Activated naive CD4-positive, alpha-beta T cell treated with anti-CD3 and anti-CD28 coated beads for 36 hours (primary cell): ENCODE results near the gene PCSK5. TPM values are rescaled to one million over a fixed set of nuclear protein-coding genes. Genes with fewer than 3 reads are reported as not detected.
"Not testable (repeated sequence)": the region's sequence is repeated elsewhere in the genome, so short reads cannot be mapped to it uniquely, and the experiment has no call there.

Experiments
- CTCF ChIA-PET: fragments of 350-600 bp; sonication (Branson Sonifier 250); formaldehyde crosslinking; loops from one replicate; lab custom pipeline; 2021; ENCODE audit warnings: antibody characterized with exemption; lab: Charles Lee
- DNase-seq: peaks from one replicate; pipeline ENCODE4 v3.0.0-alpha.2; 2020
- H3K27ac Mint-ChIP-seq: one replicate; pipeline ENCODE4 v1.8.0; 2021; ENCODE audit warnings: mild to moderate bottlenecking, mixed read lengths
- H3K27me3 Mint-ChIP-seq: one replicate; pipeline ENCODE4 v1.8.0; 2021; ENCODE audit warnings: low read depth, mixed read lengths
- H3K36me3 Mint-ChIP-seq: one replicate; pipeline ENCODE4 v1.8.0; 2021; ENCODE audit warnings: low read depth, mixed read lengths
- H3K4me1 Mint-ChIP-seq: one replicate; pipeline ENCODE4 v1.8.0; 2021; ENCODE audit warnings: low read depth, mixed read lengths
- H3K4me3 Mint-ChIP-seq: one replicate; pipeline ENCODE4 v1.8.0; 2021; ENCODE audit warnings: mild to moderate bottlenecking, moderate library complexity, mixed read lengths
- H3K9me3 Mint-ChIP-seq: one replicate; pipeline ENCODE4 v1.8.0; 2021; ENCODE audit warnings: mixed read lengths
- intact Hi-C: fragments of 100-400 bp; cut with micrococcal nuclease; formaldehyde crosslinking; loops from one replicate; pipeline ENCODE4 v1.15.1; 2023
- total RNA-seq, 2 experiments: library from RNA; stranded (reverse); gene quantifications; one replicate each; pipeline ENCODE4 v1.2.3, GENCODE V29; 2021

The PCSK5 gene
- total RNA-seq, 2 experiments from 2014 or later: 5.7 to 6.0 TPM

- Mint-ChIP-seq H3K36me3 (peaks cover 9% of the 10 kb centered on the region), H3K27ac (no peak overlapping the region), H3K4me1 (peaks cover 19% of the 10 kb centered on the region), H3K9me3 (no peaks in the 10 kb centered on the region), H3K4me3 (no peak overlapping the region), H3K27me3 (no peaks in the 10 kb centered on the region)
- CTCF ChIA-PET: interaction anchor here (0.6 kb wide), 1 partner anchor 98 kb away, joined by 3 read pairs; no protein-coding TSS in a partner anchor
- intact Hi-C loops: no loop called here
- no peak for DNase-seq
Observed at GRCh38 chr9:76038431-76038830, 148.0 kb downstream of the PCSK5 start.

- H3K36me3 Mint-ChIP-seq: no peaks in the 10 kb centered on the region
- H3K27me3 Mint-ChIP-seq: no peaks in the 10 kb centered on the region
- no peak overlapping the region for H3K27ac Mint-ChIP-seq
- no peak overlapping the region for H3K4me3 Mint-ChIP-seq
- DNase-seq: no peak
- peaks cover 4% of the 10 kb centered on the region for H3K4me1 Mint-ChIP-seq
- no peaks in the 10 kb centered on the region for H3K9me3 Mint-ChIP-seq
- intact Hi-C loops: no loop called here
- CTCF ChIA-PET: no interaction called here
Observed at GRCh38 chr9:76044266-76044819, 153.9 kb downstream of the PCSK5 start.

GRCh38 chr9:76045221-76045620 is 154.7 kb downstream of the PCSK5 start:
- Mint-ChIP-seq H3K9me3 (no peaks in the 10 kb centered on the region), H3K27me3 (no peaks in the 10 kb centered on the region), H3K4me3 (no peak overlapping the region), H3K36me3 (no peaks in the 10 kb centered on the region), H3K27ac (no peak overlapping the region), H3K4me1 (peaks cover 4% of the 10 kb centered on the region)
- intact Hi-C loops: no loop called here
- CTCF ChIA-PET: interaction anchor here (0.5 kb wide), 1 partner anchor 1604 kb away, joined by 3 read pairs; no protein-coding TSS in a partner anchor
- no peak for DNase-seq

DNA sequence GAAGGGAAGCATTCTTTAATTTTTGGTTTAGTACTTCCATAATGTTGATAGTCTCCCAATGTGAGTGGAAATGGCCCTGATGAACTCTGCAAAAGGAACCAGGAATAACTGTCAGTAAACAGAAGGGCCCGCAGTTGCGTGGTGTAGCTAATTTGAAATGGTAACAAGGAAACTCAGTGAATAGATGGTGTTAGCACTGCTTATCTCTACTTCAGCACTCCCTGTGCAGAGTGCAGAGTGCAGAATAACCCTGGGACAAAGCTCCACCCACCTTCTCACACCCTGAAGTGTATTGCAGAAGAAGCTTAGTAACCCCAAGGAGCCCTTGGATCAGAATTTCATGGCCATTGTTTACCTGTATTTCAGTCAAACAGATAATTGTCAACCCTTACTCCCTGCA is 158.9 kb downstream of the PCSK5 start:
- Mint-ChIP-seq H3K9me3 (peaks cover 12% of the 10 kb centered on the region), H3K4me1 (peaks cover 1% of the 10 kb centered on the region), H3K27ac (no peak overlapping the region), H3K4me3 (no peak overlapping the region), H3K27me3 (no peaks in the 10 kb centered on the region), H3K36me3 (peaks cover 22% of the 10 kb centered on the region)
- no peak for DNase-seq
- CTCF ChIA-PET: no interaction called here
- intact Hi-C loops: no loop called here

- CTCF ChIA-PET: no interaction called here
Observed at GRCh38 chr9:76067696-76068095, 177.2 kb downstream of the PCSK5 start.

DNA sequence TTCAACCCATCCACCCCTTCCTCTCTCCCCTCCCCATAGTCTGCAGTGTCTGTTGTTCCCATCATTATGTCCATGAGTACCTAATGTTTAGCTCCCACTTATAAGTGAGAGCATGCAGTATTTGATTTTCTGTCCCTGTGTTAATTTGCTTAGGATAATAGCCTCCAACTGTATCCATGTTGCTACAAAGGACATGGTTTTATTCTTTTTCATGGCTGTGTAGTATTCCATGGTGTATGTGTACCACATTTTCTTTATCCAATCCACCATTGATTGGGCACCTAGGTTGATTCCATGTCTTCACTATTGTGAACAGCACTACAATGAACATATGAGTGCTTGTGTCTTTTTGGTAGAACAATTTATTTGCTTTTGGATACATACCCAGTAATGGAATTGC is 187.1 kb downstream of the PCSK5 start:
- Mint-ChIP-seq H3K4me1 (peaks cover 5% of the 10 kb centered on the region), H3K4me3 (no peak overlapping the region), H3K9me3 (peaks cover 10% of the 10 kb centered on the region), H3K27ac (no peak overlapping the region), H3K36me3 (peaks cover 43% of the 10 kb centered on the region), H3K27me3 (no peaks in the 10 kb centered on the region)
- intact Hi-C loops: no loop called here
- CTCF ChIA-PET: interaction anchor here (1.3 kb wide), 1 partner anchor 8 kb away, joined by 4 read pairs; no protein-coding TSS in a partner anchor
- no peak for DNase-seq

More at GRCh38 chr9:76067696-76068095, 177.2 kb downstream of the PCSK5 start:
- no peak overlapping the region for H3K27ac Mint-ChIP-seq
- no peaks in the 10 kb centered on the region for H3K9me3 Mint-ChIP-seq
- intact Hi-C loops: no loop called here
- H3K27me3 Mint-ChIP-seq: no peaks in the 10 kb centered on the region
- H3K4me1 Mint-ChIP-seq: no peaks in the 10 kb centered on the region
- H3K36me3 Mint-ChIP-seq: peaks cover 18% of the 10 kb centered on the region
- H3K4me3 Mint-ChIP-seq: no peak overlapping the region
- no peak for DNase-seq

GRCh38 chr9:76081281-76081680 is 190.8 kb downstream of the PCSK5 start:
- peaks cover 41% of the 10 kb centered on the region for H3K36me3 Mint-ChIP-seq
- H3K4me3 Mint-ChIP-seq, DNase-seq, H3K4me1 Mint-ChIP-seq, intact Hi-C loops, H3K27me3 Mint-ChIP-seq, H3K27ac Mint-ChIP-seq: not testable (repeated sequence)
- H3K9me3 Mint-ChIP-seq: peaks cover 10% of the 10 kb centered on the region
- CTCF ChIA-PET: interaction anchor here (0.6 kb wide), 1 partner anchor 216 kb away, joined by 4 read pairs; no protein-coding TSS in a partner anchor

DNA sequence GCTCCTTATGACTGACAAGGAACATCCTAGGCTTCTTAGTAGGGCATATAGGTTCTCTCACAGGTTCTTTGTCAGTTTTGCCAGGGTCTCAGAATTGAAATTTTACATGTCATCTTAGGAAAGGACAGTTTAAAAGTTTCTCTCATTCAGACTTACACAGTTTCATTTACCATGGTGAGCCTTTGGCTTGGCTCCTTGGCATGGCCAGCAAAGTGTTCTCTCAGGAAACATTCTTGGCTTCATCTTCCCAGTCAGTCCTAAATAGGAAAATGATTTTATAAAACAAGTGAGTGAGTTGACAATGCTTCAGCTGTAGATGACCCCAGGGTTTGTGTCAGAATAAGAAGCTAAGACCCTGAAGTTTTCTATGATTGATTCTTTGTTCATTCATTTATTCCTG is 191.6 kb downstream of the PCSK5 start:
- CTCF ChIA-PET: interaction anchor here (0.7 kb wide), 1 partner anchor 97 kb away, joined by 3 read pairs; no protein-coding TSS in a partner anchor

DNA sequence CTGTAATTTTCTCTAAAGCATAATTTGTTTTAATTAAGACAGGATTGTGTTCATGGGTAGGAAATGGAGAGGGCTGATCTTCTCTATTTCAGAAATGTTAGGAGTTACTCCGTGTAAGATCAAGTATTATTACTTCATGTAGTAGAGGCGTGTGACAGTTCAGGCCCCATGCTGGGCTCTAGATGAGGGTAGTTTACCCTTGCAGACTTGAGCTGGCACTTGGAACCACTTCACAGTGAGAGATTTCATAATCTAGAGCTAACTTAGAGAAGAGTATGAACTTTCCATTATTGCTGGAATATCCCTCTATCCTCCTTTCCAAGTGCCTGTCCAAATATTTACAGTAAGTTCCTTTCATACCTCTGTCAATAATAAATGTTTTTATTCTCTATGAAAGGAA is 195.1 kb downstream of the PCSK5 start:
- CTCF ChIA-PET: interaction anchor here (0.6 to 1.6 kb wide), 3 partner anchors 9 to 1198 kb away, joined by 3 to 4 read pairs (median 3); no protein-coding TSS in a partner anchor
- H3K4me1 Mint-ChIP-seq: peaks cover 4% of the 10 kb centered on the region

More for the DNA sequence above, 191.6 kb downstream of the PCSK5 start:
- H3K4me3 Mint-ChIP-seq: no peak overlapping the region
- H3K4me1 Mint-ChIP-seq: peaks cover 3% of the 10 kb centered on the region
- H3K9me3 Mint-ChIP-seq: peaks cover 10% of the 10 kb centered on the region
- H3K36me3 Mint-ChIP-seq: peaks cover 39% of the 10 kb centered on the region
- no peak for DNase-seq
- intact Hi-C loops: no loop called here
- no peaks in the 10 kb centered on the region for H3K27me3 Mint-ChIP-seq
- H3K27ac Mint-ChIP-seq: no peak overlapping the region

GRCh38 chr9:76086539-76086938 is 196.1 kb downstream of the PCSK5 start:
- CTCF ChIA-PET: interaction anchor here (0.9 to 1.6 kb wide), 2 partner anchors 10 to 15 kb away, joined by 3 to 4 read pairs; no protein-coding TSS in a partner anchor
- Mint-ChIP-seq H3K27me3 (no peaks in the 10 kb centered on the region), H3K27ac (no peak overlapping the region), H3K4me3 (no peak overlapping the region), H3K9me3 (no peaks in the 10 kb centered on the region), H3K36me3 (peaks cover 16% of the 10 kb centered on the region), H3K4me1 (peaks cover 4% of the 10 kb centered on the region)
- DNase-seq: no peak
- intact Hi-C loops: loop anchor here (5.0 kb wide), 1 partner anchor 216 kb away; no protein-coding TSS in a partner anchor

More for the DNA sequence above, 195.1 kb downstream of the PCSK5 start:
- peaks cover 16% of the 10 kb centered on the region for H3K36me3 Mint-ChIP-seq
- no peaks in the 10 kb centered on the region for H3K9me3 Mint-ChIP-seq
- DNase-seq: no peak
- no peak overlapping the region for H3K4me3 Mint-ChIP-seq
- H3K27me3 Mint-ChIP-seq: no peaks in the 10 kb centered on the region
- no peak overlapping the region for H3K27ac Mint-ChIP-seq
- intact Hi-C loops: loop anchor here (5.0 kb wide), 1 partner anchor 217 kb away; no protein-coding TSS in a partner anchor

- CTCF ChIA-PET: no interaction called here
- peaks cover 1% of the 10 kb centered on the region for H3K4me1 Mint-ChIP-seq
- intact Hi-C loops: loop anchor here (5.0 kb wide), 1 partner anchor 214 kb away; no protein-coding TSS in a partner anchor
- DNase-seq: no peak
- H3K27ac Mint-ChIP-seq: no peak overlapping the region
- no peaks in the 10 kb centered on the region for H3K9me3 Mint-ChIP-seq
- H3K36me3 Mint-ChIP-seq: peaks cover 11% of the 10 kb centered on the region
- no peak overlapping the region for H3K4me3 Mint-ChIP-seq
- no peaks in the 10 kb centered on the region for H3K27me3 Mint-ChIP-seq
Observed at GRCh38 chr9:76087976-76088375, 197.5 kb downstream of the PCSK5 start.

- Mint-ChIP-seq H3K4me1 (peaks cover 1% of the 10 kb centered on the region), H3K36me3 (peaks cover 7% of the 10 kb centered on the region), H3K9me3 (no peaks in the 10 kb centered on the region), H3K27ac (no peak overlapping the region), H3K27me3 (no peaks in the 10 kb centered on the region), H3K4me3 (no peak overlapping the region)
- DNase-seq: no peak
- CTCF ChIA-PET: no interaction called here
- intact Hi-C loops: no loop called here
Observed at GRCh38 chr9:76090330-76090729, 199.9 kb downstream of the PCSK5 start.

- H3K27me3 Mint-ChIP-seq: no peaks in the 10 kb centered on the region
- H3K4me1 Mint-ChIP-seq: peaks cover 1% of the 10 kb centered on the region
- H3K36me3 Mint-ChIP-seq: peaks cover 11% of the 10 kb centered on the region
- H3K27ac Mint-ChIP-seq: no peak overlapping the region
- no peaks in the 10 kb centered on the region for H3K9me3 Mint-ChIP-seq
- no peak for DNase-seq
- CTCF ChIA-PET: interaction anchor here (0.8 kb wide), 1 partner anchor 8 kb away, joined by 6 read pairs; no protein-coding TSS in a partner anchor
- H3K4me3 Mint-ChIP-seq: no peak overlapping the region
- intact Hi-C loops: no loop called here
Observed at GRCh38 chr9:76090909-76091308, 200.4 kb downstream of the PCSK5 start.
